Osteocyte (in vitro differentiated cells): Measurements from ENCODE around the gene PSMB3. TPM values are rescaled to one million over a fixed set of nuclear protein-coding genes. Genes with fewer than 3 reads are reported as not detected.

Source experiments
- DNase-seq: peaks from one replicate; pipeline ENCODE4 v3.0.0; 2021; ENCODE audit warnings: mixed read lengths; ENCODE audit not compliant: unreplicated experiment; ENCODE audit errors: extremely low spot score
- H3K27ac Mint-ChIP-seq: one replicate; pipeline ENCODE4 v1.8.0; 2021; ENCODE audit warnings: mild to moderate bottlenecking, mixed read lengths; ENCODE audit not compliant: unreplicated experiment
- H3K27me3 Mint-ChIP-seq: one replicate; pipeline ENCODE4 v1.8.0; 2021; ENCODE audit warnings: mixed read lengths; ENCODE audit not compliant: unreplicated experiment
- H3K36me3 Mint-ChIP-seq: one replicate; pipeline ENCODE4 v1.8.0; 2021; ENCODE audit warnings: mixed read lengths; ENCODE audit not compliant: unreplicated experiment
- H3K4me1 Mint-ChIP-seq: one replicate; pipeline ENCODE4 v1.8.0; 2021; ENCODE audit warnings: mixed read lengths; ENCODE audit not compliant: unreplicated experiment
- H3K4me3 Mint-ChIP-seq: one replicate; pipeline ENCODE4 v1.8.0; 2021; ENCODE audit warnings: mild to moderate bottlenecking, moderate library complexity, mixed read lengths; ENCODE audit not compliant: unreplicated experiment
- H3K9me3 Mint-ChIP-seq: one replicate; pipeline ENCODE4 v1.8.0; 2021; ENCODE audit warnings: mixed read lengths; ENCODE audit not compliant: unreplicated experiment
- total RNA-seq: library from RNA; stranded (reverse); gene quantifications from 2 replicates; pipeline ENCODE4 v1.2.1, GENCODE V29; 2021
- TF ChIP-seq, protein P1 (sequence below): fragments of 200-600 bp; sonication (generic); IDR thresholded peaks from 2 replicates; pipeline ENCODE4 v1.5.0; 2021; ENCODE audit warnings: antibody characterized with exemption, mild to moderate bottlenecking, moderate library complexity

The PSMB3 gene
- total RNA-seq, 1 donor from 2014 or later, result 144 TPM

DNA sequence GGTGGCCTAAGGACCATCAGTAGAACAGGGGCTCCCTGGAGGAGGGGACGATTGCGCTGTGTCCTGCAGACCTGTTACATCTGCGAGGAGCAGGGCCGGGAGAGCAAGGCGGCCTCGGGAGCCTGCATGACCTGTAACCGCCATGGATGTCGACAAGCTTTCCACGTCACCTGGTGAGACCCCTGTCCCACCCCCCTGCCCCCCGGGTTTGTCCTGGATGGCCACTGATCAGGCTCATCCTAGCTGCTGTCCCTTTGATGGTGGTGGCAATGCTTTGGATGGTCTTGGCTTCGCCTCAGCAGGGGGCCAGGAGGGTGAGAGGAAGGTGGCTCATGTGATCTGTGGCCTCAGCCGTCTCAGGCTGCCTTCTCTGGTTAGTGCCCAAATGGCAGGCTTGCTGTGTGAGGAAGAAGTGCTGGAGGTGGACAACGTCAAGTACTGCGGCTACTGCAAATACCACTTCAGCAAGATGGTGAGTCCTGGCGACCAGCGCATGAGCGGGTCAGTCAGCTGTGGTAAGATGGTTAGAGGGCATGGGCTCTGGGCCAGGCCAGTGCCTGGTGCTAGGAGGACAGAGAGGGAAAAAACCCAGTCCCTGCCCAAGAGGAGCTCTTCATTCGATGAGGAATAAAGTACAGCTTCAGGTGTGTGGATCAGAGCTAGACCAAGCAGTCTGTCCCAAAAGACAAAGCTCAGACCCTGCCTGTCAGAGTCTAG lies 43.3 kb upstream of the PSMB3 start:
- DNase-seq, result no peak

DNA sequence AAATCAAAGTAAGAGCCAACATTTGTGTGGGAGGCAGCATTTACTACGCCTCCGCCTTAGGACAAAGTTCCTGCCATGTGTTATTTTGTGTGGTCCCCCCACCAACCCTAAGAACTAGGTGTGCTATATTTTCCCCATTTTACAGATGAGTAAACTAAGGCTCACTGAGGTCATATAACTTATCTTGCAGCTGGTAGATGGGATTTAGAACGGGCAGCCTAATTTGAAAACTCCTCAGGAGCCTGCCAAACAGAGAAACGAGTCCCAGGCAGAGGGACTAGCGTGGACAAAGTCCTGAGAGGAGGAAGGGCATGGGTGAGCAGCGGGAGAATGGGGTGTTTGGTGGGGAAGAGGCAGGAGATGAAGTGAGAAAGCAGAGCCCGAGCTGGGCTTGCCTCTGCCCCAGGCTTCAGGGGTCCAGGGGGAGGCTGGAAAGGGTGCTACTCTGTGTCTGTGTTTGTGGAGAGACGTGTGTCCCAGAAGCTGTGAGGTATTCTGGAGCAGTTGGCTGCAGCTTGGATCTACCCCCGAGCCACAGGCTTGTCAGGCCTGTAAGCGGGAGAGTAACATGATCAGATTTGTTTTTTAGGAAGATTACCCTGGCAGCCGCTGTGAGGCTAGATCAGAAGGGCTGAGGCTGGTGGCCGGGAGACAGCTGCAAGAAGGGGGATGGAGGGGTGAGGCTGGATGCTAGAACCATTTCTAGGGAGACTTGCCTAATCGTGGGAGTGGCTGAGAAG lies 42.5 kb upstream of the PSMB3 start:
- H3K27ac Mint-ChIP-seq, result peak overlapping the region; percentile 21
- H3K27me3 Mint-ChIP-seq, result no peaks in the 10 kb centered on the region
- H3K4me3 Mint-ChIP-seq, result no peak overlapping the region
- peaks cover 26% of the 10 kb centered on the region for H3K36me3 Mint-ChIP-seq
- no peaks in the 10 kb centered on the region for H3K9me3 Mint-ChIP-seq
- TF ChIP-seq, protein P1, sequence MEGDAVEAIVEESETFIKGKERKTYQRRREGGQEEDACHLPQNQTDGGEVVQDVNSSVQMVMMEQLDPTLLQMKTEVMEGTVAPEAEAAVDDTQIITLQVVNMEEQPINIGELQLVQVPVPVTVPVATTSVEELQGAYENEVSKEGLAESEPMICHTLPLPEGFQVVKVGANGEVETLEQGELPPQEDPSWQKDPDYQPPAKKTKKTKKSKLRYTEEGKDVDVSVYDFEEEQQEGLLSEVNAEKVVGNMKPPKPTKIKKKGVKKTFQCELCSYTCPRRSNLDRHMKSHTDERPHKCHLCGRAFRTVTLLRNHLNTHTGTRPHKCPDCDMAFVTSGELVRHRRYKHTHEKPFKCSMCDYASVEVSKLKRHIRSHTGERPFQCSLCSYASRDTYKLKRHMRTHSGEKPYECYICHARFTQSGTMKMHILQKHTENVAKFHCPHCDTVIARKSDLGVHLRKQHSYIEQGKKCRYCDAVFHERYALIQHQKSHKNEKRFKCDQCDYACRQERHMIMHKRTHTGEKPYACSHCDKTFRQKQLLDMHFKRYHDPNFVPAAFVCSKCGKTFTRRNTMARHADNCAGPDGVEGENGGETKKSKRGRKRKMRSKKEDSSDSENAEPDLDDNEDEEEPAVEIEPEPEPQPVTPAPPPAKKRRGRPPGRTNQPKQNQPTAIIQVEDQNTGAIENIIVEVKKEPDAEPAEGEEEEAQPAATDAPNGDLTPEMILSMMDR, result no peak
- DNase-seq, result no peak
- peaks cover 21% of the 10 kb centered on the region for H3K4me1 Mint-ChIP-seq

More for the DNA sequence above, 43.3 kb upstream of the PSMB3 start:
- Mint-ChIP-seq H3K36me3 (peaks cover 26% of the 10 kb centered on the region), H3K27ac (no peak overlapping the region), H3K9me3 (no peaks in the 10 kb centered on the region), H3K4me3 (no peak overlapping the region), H3K27me3 (no peaks in the 10 kb centered on the region), H3K4me1 (peaks cover 25% of the 10 kb centered on the region)
- TF ChIP-seq, protein P1, result no peak

DNA sequence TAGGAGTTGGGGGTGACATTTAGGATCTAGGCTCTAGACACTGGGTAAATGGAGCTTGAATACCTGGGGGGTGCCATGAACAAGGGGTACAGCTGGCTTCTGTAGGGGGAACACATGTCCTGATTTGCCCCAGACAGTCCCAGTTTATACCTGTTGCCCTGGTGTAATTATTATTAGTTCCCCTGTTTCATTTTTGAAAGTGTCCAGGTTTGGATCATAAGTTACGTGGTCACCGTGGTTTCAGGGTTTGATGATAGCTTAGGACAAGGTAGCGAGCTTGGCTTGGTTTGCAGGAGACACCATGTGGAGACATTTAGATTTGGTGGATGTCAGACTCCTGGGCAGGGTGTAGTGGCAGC lies 42.0 kb upstream of the PSMB3 start:
- peaks cover 28% of the 10 kb centered on the region for H3K36me3 Mint-ChIP-seq

DNA sequence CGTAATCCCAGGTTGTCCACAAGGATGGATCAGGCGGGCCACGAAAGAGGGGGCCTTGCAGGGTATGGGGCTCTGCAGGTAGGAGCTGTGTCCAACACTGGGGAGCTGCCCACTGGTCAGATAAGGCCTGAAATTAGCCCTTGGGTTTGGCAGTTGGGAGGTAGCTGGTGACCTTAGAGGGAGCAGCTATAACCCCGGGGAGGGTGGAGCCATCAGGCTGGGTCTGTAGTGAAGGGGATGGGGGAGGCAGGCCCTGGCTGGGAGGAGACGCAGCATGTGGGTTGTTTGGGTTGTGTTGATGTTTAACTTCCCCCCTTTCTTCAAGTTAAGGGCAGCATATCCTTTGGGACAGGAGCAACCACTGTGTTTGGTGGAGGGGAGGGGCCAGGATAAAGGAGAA lies 41.6 kb upstream of the PSMB3 start:
- peaks cover 21% of the 10 kb centered on the region for H3K4me1 Mint-ChIP-seq
- peaks cover 29% of the 10 kb centered on the region for H3K36me3 Mint-ChIP-seq
- DNase-seq, result no peak
- H3K9me3 Mint-ChIP-seq, result no peaks in the 10 kb centered on the region
- no peak overlapping the region for H3K4me3 Mint-ChIP-seq
- H3K27me3 Mint-ChIP-seq, result no peaks in the 10 kb centered on the region
- no peak overlapping the region for H3K27ac Mint-ChIP-seq
- TF ChIP-seq, protein P1, result no peak

More for the DNA sequence above, 42.0 kb upstream of the PSMB3 start:
- no peaks in the 10 kb centered on the region for H3K9me3 Mint-ChIP-seq
- TF ChIP-seq, protein P1, result no peak
- no peak for DNase-seq
- no peak overlapping the region for H3K27ac Mint-ChIP-seq
- H3K4me3 Mint-ChIP-seq, result no peak overlapping the region
- H3K4me1 Mint-ChIP-seq, result peaks cover 21% of the 10 kb centered on the region
- H3K27me3 Mint-ChIP-seq, result no peaks in the 10 kb centered on the region
